ENCODE results near the gene C6orf15.

Gene C6orf15

GRCh38 chr6:31144296-31144969 lies 32.1 kb upstream of the C6orf15 start:
- no peak for DNase-seq (ENCODE audit: low read depth)
- TF ChIP-seq CTCF (conservative IDR thresholded peaks at IDR 0.05; ENCODE audit: control insufficient read depth, insufficient read depth, low read depth, low read length), result no peak
- no peak overlapping the region for H3K4me3 ChIP-seq (ENCODE audit: control insufficient read depth, low read depth, low read length)

GRCh38 chr6:31143148-31143547 lies 30.8 kb upstream of the C6orf15 start:
- no peak overlapping the region for H3K4me3 ChIP-seq (ENCODE audit: control insufficient read depth, low read depth, low read length)
- no peak for TF ChIP-seq CTCF (conservative IDR thresholded peaks at IDR 0.05; ENCODE audit: control insufficient read depth, insufficient read depth, low read depth, low read length)
- peak; percentile 73 for DNase-seq (ENCODE audit: low read depth)

- TF ChIP-seq CTCF (conservative IDR thresholded peaks at IDR 0.05; ENCODE audit: control insufficient read depth, insufficient read depth, low read depth, low read length), result no peak
These were observed 30.0 kb upstream of the C6orf15 start for GRCh38 chr6:31142361-31142761.

GRCh38 chr6:31140643-31141042 lies 28.3 kb upstream of the C6orf15 start:
- H3K4me3 ChIP-seq (ENCODE audit: control insufficient read depth, low read depth, low read length), result no peak overlapping the region
- DNase-seq (ENCODE audit: low read depth), result no peak
- no peak for TF ChIP-seq CTCF (conservative IDR thresholded peaks at IDR 0.05; ENCODE audit: control insufficient read depth, insufficient read depth, low read depth, low read length)

More at GRCh38 chr6:31142361-31142761, 30.0 kb upstream of the C6orf15 start:
- no peak overlapping the region for H3K4me3 ChIP-seq (ENCODE audit: control insufficient read depth, low read depth, low read length)
- DNase-seq (ENCODE audit: low read depth), result no peak

GRCh38 chr6:31139599-31139998 lies 27.2 kb upstream of the C6orf15 start:
- no peak for TF ChIP-seq CTCF (conservative IDR thresholded peaks at IDR 0.05; ENCODE audit: control insufficient read depth, insufficient read depth, low read depth, low read length)

GRCh38 chr6:31138982-31139381 lies 26.6 kb upstream of the C6orf15 start, which contains the start of gene PSORS1C2:
TSS of gene PSORS1C2 (minus strand) at chr6:31139066. CDS start at chr6:31139026, 40 bp downstream.
- TF ChIP-seq CTCF (conservative IDR thresholded peaks at IDR 0.05; ENCODE audit: control insufficient read depth, insufficient read depth, low read depth, low read length), result no peak
- no peak within 1 kb of the TSS for H3K4me3 ChIP-seq (ENCODE audit: control insufficient read depth, low read depth, low read length)
- DNase-seq (ENCODE audit: low read depth), result no peak

More at GRCh38 chr6:31139599-31139998, 27.2 kb upstream of the C6orf15 start:
- DNase-seq (ENCODE audit: low read depth), result peak; percentile 8
- no peak overlapping the region for H3K4me3 ChIP-seq (ENCODE audit: control insufficient read depth, low read depth, low read length)

All from fibroblast of mammary gland (primary cell).